Measurements from ENCODE around the gene RNMT. TPM values are rescaled to one million over a fixed set of nuclear protein-coding genes. Genes with fewer than 3 reads are reported as not detected.

RNMT gene
- total RNA-seq, 1 experiment from 2014 or later, result 66.3 TPM

DNA sequence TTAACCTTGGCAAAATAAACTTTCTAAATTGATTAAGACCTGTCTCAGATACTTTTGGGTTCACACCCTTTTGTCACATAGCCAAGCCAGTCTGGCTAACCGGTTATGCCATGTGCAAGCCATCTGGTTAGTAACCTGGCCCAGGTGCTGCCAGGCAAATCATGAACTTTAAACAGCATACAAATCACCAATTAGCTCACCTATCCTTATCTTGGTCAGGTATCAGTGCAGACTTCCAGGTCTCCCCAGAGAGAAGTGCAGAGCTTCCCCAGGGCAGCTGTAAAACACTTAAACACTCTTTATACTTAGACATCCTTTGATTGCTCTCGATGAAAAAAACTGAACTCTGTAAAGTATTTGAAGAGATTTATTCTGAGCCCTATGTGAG, 82.6 kb downstream of the RNMT start:
- Histone ChIP-seq H3K4me1 (ENCODE audit: insufficient read depth, low read length) (peaks cover 29% of the 10 kb centered on the region), H3K4me2 (ENCODE audit: insufficient read depth, insufficient read length, low read length) (peak overlapping the region; percentile 32), H3K9ac (ENCODE audit: extremely low read depth, insufficient read length, low read length) (no peak overlapping the region), H3K14ac (ENCODE audit: insufficient read depth, low read length) (no peak overlapping the region), H3K4ac (ENCODE audit: low read depth, low read length) (no peak overlapping the region), H3K23ac (ENCODE audit: insufficient read length, low read depth, low read length) (no peak overlapping the region), H2AK5ac (ENCODE audit: insufficient read length, low read length) (no peak overlapping the region), H4K20me1 (ENCODE audit: control insufficient read depth, insufficient read depth, insufficient read length) (no peaks in the 10 kb centered on the region), H4K8ac (replicated peaks; ENCODE audit: insufficient read length, low read depth, low read length) (no peak overlapping the region), H3K79me1 (ENCODE audit: insufficient read depth, low read depth, low read length, poor library complexity, severe bottlenecking) (no peaks in the 10 kb centered on the region), H3K79me2 (ENCODE audit: insufficient read depth, low read length) (no peaks in the 10 kb centered on the region), H3K18ac (ENCODE audit: insufficient read length, low read depth, low read length) (no peak overlapping the region), H2BK20ac (ENCODE audit: low read depth, low read length, poor library complexity, severe bottlenecking) (no peak overlapping the region), H3K27ac (ENCODE audit: insufficient read length, low read depth, low read length) (peak overlapping the region; percentile 6), H3T11ph (ENCODE audit: low read length) (no peak overlapping the region), H2BK120ac (ENCODE audit: low read depth, low read length, poor library complexity, severe bottlenecking) (no peak overlapping the region), H2AFZ (ENCODE audit: low read length) (no peak overlapping the region), H3K27me3 (ENCODE audit: insufficient read depth, low read length) (no peaks in the 10 kb centered on the region), H3K9me3 (ENCODE audit: control insufficient read depth, low read depth, low read length) (no peaks in the 10 kb centered on the region), H2BK15ac (ENCODE audit: low read depth, low read length) (no peak overlapping the region), H2BK5ac (ENCODE audit: insufficient read length, low read length) (no peak overlapping the region), H3K23me2 (ENCODE audit: insufficient read length, low read depth, low read length, poor library complexity, severe bottlenecking) (no peaks in the 10 kb centered on the region), H4K91ac (ENCODE audit: insufficient read length, low read depth, low read length) (no peak overlapping the region), H4K5ac (ENCODE audit: insufficient read length, low read depth, low read length) (no peak overlapping the region), H2BK12ac (ENCODE audit: insufficient read length, low read depth, low read length) (no peak overlapping the region), H3K56ac (ENCODE audit: insufficient read length, low read depth, low read length) (no peak overlapping the region)
- Mint-ChIP-seq H3K36me3 (ENCODE audit: insufficient read depth in 1 of 3, low read depth in 3 of 3) (peaks cover 2 to 4% (median 4%) of the 10 kb centered on the region in 3 experiments; a peak in 4 of 7 replicates), H3K27ac (peak overlapping the region; percentile 42 to 97 (median 92)), H3K4me1 (peaks cover 76 to 82% of the 10 kb centered on the region in 2 experiments), H3K9me3 (peaks cover 0 to 3% of the 10 kb centered on the region in 2 experiments; a peak in 1 of 5 replicates), H3K27me3 (ENCODE audit: low read depth) (no peaks in the 10 kb centered on the region), H3K4me3 (peak overlapping the region in 1 of 2 experiments; percentile 13; a peak in 2 of 5 replicates)
- no CpG with 5 or more reads among the region's 2 CpGs for whole genome bisulfite sequencing (ENCODE audit: extremely low coverage, insufficient read length, low lambda C conversion rate)
- no peak for DNase-seq
- TF ChIP-seq, protein P1, sequence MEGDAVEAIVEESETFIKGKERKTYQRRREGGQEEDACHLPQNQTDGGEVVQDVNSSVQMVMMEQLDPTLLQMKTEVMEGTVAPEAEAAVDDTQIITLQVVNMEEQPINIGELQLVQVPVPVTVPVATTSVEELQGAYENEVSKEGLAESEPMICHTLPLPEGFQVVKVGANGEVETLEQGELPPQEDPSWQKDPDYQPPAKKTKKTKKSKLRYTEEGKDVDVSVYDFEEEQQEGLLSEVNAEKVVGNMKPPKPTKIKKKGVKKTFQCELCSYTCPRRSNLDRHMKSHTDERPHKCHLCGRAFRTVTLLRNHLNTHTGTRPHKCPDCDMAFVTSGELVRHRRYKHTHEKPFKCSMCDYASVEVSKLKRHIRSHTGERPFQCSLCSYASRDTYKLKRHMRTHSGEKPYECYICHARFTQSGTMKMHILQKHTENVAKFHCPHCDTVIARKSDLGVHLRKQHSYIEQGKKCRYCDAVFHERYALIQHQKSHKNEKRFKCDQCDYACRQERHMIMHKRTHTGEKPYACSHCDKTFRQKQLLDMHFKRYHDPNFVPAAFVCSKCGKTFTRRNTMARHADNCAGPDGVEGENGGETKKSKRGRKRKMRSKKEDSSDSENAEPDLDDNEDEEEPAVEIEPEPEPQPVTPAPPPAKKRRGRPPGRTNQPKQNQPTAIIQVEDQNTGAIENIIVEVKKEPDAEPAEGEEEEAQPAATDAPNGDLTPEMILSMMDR (conservative IDR thresholded peaks at IDR 0.05), result no peak
